ENCODE measurements around the gene ADAM11.

DNA sequence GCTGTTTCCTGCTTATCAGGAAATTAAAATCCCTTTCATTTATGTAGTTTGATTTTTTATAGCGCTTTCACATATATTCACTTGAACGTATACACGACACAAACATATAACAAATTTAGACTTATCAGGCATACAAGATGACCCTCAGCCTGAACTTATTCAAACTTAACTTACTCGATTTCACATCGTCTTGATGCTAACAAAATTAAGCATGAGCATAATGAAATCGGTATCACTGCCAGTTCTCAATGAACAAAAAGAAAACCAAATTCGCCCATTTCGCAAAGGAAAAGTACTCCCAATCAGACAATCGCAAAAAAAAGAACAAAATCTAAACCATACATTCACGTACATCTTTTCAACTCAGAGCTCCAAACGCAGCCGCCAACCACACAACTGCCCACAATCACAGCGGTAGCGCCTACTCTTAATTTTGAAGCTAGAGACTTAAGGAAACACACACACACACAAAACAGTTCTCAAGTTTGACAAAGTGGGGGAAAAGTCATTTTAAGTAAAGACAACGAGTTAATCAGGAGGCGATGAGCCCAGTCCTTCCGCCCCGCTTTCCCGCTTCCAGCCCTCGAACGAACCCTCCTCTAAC, 70.2 kb downstream of the ADAM11 start:
- TF ChIP-seq, protein P1, sequence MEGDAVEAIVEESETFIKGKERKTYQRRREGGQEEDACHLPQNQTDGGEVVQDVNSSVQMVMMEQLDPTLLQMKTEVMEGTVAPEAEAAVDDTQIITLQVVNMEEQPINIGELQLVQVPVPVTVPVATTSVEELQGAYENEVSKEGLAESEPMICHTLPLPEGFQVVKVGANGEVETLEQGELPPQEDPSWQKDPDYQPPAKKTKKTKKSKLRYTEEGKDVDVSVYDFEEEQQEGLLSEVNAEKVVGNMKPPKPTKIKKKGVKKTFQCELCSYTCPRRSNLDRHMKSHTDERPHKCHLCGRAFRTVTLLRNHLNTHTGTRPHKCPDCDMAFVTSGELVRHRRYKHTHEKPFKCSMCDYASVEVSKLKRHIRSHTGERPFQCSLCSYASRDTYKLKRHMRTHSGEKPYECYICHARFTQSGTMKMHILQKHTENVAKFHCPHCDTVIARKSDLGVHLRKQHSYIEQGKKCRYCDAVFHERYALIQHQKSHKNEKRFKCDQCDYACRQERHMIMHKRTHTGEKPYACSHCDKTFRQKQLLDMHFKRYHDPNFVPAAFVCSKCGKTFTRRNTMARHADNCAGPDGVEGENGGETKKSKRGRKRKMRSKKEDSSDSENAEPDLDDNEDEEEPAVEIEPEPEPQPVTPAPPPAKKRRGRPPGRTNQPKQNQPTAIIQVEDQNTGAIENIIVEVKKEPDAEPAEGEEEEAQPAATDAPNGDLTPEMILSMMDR (IDR thresholded peaks at IDR 0.05) = no peak
- no peak for TF ChIP-seq POLR2A (IDR thresholded peaks at IDR 0.05)

Data from adrenal gland (tissue), 5 donors.